ENCODE measurements around the gene HTRA3. TPM values are rescaled to one million over a fixed set of nuclear protein-coding genes. Genes with fewer than 3 reads are reported as not detected.

HTRA3 gene
- total and polyA plus RNA-seq, 2 experiments from 2014 or later = 3.2 to 5.2 TPM

DNA sequence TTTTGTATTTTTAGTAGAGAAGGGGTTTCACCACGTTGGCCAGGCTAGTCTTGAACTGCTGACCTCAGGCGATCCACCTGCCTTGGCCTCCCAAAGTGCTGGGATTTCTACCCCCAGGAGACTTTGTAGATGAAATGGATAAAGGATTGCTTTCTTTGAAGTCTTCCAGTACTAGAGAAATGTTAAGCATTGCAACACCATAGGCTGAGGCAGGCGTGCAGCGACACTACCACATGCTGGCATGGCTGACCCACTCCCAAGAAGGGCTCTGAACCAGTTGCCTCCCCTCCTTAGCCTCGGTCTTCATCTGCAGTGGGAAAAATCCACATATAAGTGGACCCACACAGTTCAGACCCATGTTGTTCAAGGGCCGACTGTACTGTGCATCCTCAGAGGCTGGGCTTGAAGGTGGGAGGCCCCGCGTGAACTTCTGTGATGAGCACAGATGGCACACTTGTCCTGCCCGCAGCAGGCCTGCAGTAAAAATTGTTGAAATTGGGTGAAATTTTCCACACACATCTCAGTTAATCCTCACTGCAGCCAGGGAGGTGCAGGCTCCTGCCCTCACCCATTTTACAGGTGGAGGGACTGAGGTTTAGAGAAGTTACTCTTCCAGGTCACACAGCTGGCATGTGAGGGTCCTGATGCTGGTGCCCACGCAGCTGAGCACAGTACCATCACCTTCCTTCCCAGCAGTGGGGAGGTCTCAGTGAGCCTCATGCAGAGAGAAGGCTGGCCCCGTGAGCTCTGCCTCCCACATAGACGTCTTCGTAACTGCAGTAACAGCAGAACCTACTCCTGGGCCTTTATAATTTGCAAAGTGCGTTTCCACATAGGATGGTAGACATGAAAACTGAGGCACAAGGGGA lies 35.5 kb downstream of the HTRA3 start:
- no peak for TF ChIP-seq EZH2phosphoT487 (IDR thresholded peaks at IDR 0.05; ENCODE audit: insufficient read depth, low read depth)
- TF ChIP-seq EZH2 (IDR thresholded peaks at IDR 0.05; ENCODE audit: insufficient read depth, poor library complexity, severe bottlenecking) = no peak
- Histone ChIP-seq H3K9me3 (ENCODE audit: low read depth) (no peaks in the 10 kb centered on the region), H2AFZ (no peak overlapping the region), H3K9me2 (ENCODE audit: insufficient read depth) (no peaks in the 10 kb centered on the region), H3K4me1 (ENCODE audit: insufficient read depth) (0 out of 2 replicates have a peak, but pooled peaks cover 7% of the 10 kb centered on the region), H4K20me1 (ENCODE audit: insufficient read depth) (no peaks in the 10 kb centered on the region), H3F3A (ENCODE audit: insufficient read depth) (no peaks in the 10 kb centered on the region; the same call in 1 of the 2 replicates), H3K4me2 (ENCODE audit: unreplicated experiment) (no peak overlapping the region), H3K27me3 (replicated peaks; ENCODE audit: insufficient read depth) (0 out of 2 replicates have a peak, but pooled peaks cover 4% of the 10 kb centered on the region), H3K36me3 (ENCODE audit: low read depth) (no peaks in the 10 kb centered on the region), H3K79me2 (ENCODE audit: insufficient read depth) (no peaks in the 10 kb centered on the region), H3K27ac (no peak overlapping the region), H3K9ac (no peak overlapping the region), H3K4me3 (no peak overlapping the region)
- WGBS, 2 experiments (ENCODE audit: low coverage in 1 of 2, low lambda C conversion rate in 2 of 2, missing lambda C conversion rate in 2 of 2) = 86 to 87% methylated on average over 14 of the region's 14 CpGs
- in situ Hi-C loops (cut with MboI) = no loop called here
- no peak for DNase-seq

GRCh38 chr4:8305851-8306471 lies 36.4 kb downstream of the HTRA3 start:
- H3K9ac ChIP-seq = no peak overlapping the region
- no peak overlapping the region for H3K4me3 ChIP-seq
- H4K20me1 ChIP-seq (ENCODE audit: insufficient read depth) = no peaks in the 10 kb centered on the region
- no peaks in the 10 kb centered on the region for H3K9me2 ChIP-seq (ENCODE audit: insufficient read depth)
- no peak overlapping the region for H2AFZ ChIP-seq
- no peak overlapping the region for H3K4me2 ChIP-seq (ENCODE audit: unreplicated experiment)
- H3K4me1 ChIP-seq (ENCODE audit: insufficient read depth) = 0 out of 2 replicates have a peak, but pooled peaks cover 7% of the 10 kb centered on the region
- no peaks in the 10 kb centered on the region for H3K79me2 ChIP-seq (ENCODE audit: insufficient read depth)
- 77 to 83% methylated on average over 27 of the region's 35 CpGs for WGBS, 2 experiments (ENCODE audit: low coverage in 1 of 2, low lambda C conversion rate in 2 of 2, missing lambda C conversion rate in 2 of 2)
- 0 out of 2 replicates have a peak, but pooled peaks cover 4% of the 10 kb centered on the region for H3K27me3 ChIP-seq (replicated peaks; ENCODE audit: insufficient read depth)
- TF ChIP-seq EZH2phosphoT487 (IDR thresholded peaks at IDR 0.05; ENCODE audit: insufficient read depth, low read depth) (no peak), EZH2 (IDR thresholded peaks at IDR 0.05; ENCODE audit: insufficient read depth, poor library complexity, severe bottlenecking) (no peak)
- no peaks in the 10 kb centered on the region for H3K9me3 ChIP-seq (ENCODE audit: low read depth)
- H3K36me3 ChIP-seq (ENCODE audit: low read depth) = no peaks in the 10 kb centered on the region
- DNase-seq = no peak
- H3F3A ChIP-seq (ENCODE audit: insufficient read depth) = no peaks in the 10 kb centered on the region; the same call in 1 of the 2 replicates
- no peak overlapping the region for H3K27ac ChIP-seq
- in situ Hi-C loops (cut with MboI) = no loop called here

- in situ Hi-C loops (cut with MboI) = no loop called here
These were observed 37.0 kb downstream of the HTRA3 start for GRCh38 chr4:8306511-8307021.

DNA sequence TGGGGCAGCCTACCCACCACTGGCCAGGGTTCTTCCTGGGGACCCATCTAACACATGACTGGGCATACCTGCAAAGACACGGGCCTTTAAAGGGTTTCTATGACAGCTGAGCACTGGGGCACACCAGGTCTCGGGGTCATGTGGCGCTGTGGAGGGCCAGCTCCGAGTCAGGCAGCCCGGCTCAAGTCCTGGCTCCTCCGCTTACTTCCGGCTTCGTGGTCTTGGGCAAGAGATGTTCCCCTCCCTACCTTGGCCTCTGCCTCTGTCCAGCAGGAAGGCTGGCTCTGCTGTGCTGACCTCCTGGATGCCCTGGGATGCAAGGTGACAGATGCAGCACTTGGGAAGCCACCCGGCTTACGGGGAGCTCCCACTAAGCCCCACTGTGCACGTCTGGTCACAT lies 37.6 kb downstream of the HTRA3 start:
- Histone ChIP-seq H2AFZ (peak overlapping the region; percentile 60; the same call in 1 of the 2 replicates), H3K9me2 (ENCODE audit: insufficient read depth) (no peaks in the 10 kb centered on the region), H3K27ac (no peak overlapping the region), H3K4me1 (ENCODE audit: insufficient read depth) (0 out of 2 replicates have a peak, but pooled peaks cover 7% of the 10 kb centered on the region), H3K9ac (peak overlapping the region; percentile 19; the same call in 1 of the 2 replicates), H3K36me3 (ENCODE audit: low read depth) (no peaks in the 10 kb centered on the region), H3K4me3 (no peak overlapping the region), H3K4me2 (ENCODE audit: unreplicated experiment) (no peak overlapping the region), H4K20me1 (ENCODE audit: insufficient read depth) (no peaks in the 10 kb centered on the region), H3K27me3 (replicated peaks; ENCODE audit: insufficient read depth) (0 out of 2 replicates have a peak, but pooled peaks cover 4% of the 10 kb centered on the region), H3F3A (ENCODE audit: insufficient read depth) (no peaks in the 10 kb centered on the region; the same call in 1 of the 2 replicates), H3K9me3 (ENCODE audit: low read depth) (no peaks in the 10 kb centered on the region), H3K79me2 (ENCODE audit: insufficient read depth) (no peaks in the 10 kb centered on the region)
- DNase-seq = no peak
- in situ Hi-C loops (cut with MboI) = no loop called here
- 74 to 75% methylated on average over 11 of the region's 11 CpGs for WGBS, 2 experiments (ENCODE audit: low coverage in 1 of 2, low lambda C conversion rate in 2 of 2, missing lambda C conversion rate in 2 of 2)
- no peak for TF ChIP-seq EZH2 (IDR thresholded peaks at IDR 0.05; ENCODE audit: insufficient read depth, poor library complexity, severe bottlenecking)
- no peak for TF ChIP-seq EZH2phosphoT487 (IDR thresholded peaks at IDR 0.05; ENCODE audit: insufficient read depth, low read depth)

More at GRCh38 chr4:8306511-8307021, 37.0 kb downstream of the HTRA3 start:
- Histone ChIP-seq H3F3A (ENCODE audit: insufficient read depth) (no peaks in the 10 kb centered on the region; the same call in 1 of the 2 replicates), H3K9me2 (ENCODE audit: insufficient read depth) (no peaks in the 10 kb centered on the region), H3K4me2 (ENCODE audit: unreplicated experiment) (no peak overlapping the region), H3K27me3 (replicated peaks; ENCODE audit: insufficient read depth) (0 out of 2 replicates have a peak, but pooled peaks cover 4% of the 10 kb centered on the region), H3K79me2 (ENCODE audit: insufficient read depth) (no peaks in the 10 kb centered on the region), H3K9ac (peak overlapping the region; percentile 19; the same call in 1 of the 2 replicates), H4K20me1 (ENCODE audit: insufficient read depth) (no peaks in the 10 kb centered on the region), H2AFZ (peak overlapping the region; percentile 60), H3K36me3 (ENCODE audit: low read depth) (no peaks in the 10 kb centered on the region), H3K4me3 (no peak overlapping the region), H3K27ac (no peak overlapping the region), H3K9me3 (ENCODE audit: low read depth) (no peaks in the 10 kb centered on the region), H3K4me1 (ENCODE audit: insufficient read depth) (0 out of 2 replicates have a peak, but pooled peaks cover 7% of the 10 kb centered on the region)
- TF ChIP-seq EZH2phosphoT487 (IDR thresholded peaks at IDR 0.05; ENCODE audit: insufficient read depth, low read depth) (no peak), EZH2 (IDR thresholded peaks at IDR 0.05; ENCODE audit: insufficient read depth, poor library complexity, severe bottlenecking) (no peak)
- WGBS, 2 experiments (ENCODE audit: low coverage in 1 of 2, low lambda C conversion rate in 2 of 2, missing lambda C conversion rate in 2 of 2) = 24 to 33% methylated on average over 13 to 16 of the region's 16 CpGs
- DNase-seq = peak; percentile 60

Data from GM23248 (cell line).